ENCODE results near the gene POLR1B. TPM values are rescaled to one million over a fixed set of nuclear protein-coding genes. Genes with fewer than 3 reads are reported as not detected.

POLR1B gene
- total and polyA plus RNA-seq, 8 donors, result 18.4 to 25.3 (median 21.2) TPM

- Histone ChIP-seq H3K36me3 (peaks cover 0 to 16% of the 10 kb centered on the region in 2 donors), H3K9me3 (no peaks in the 10 kb centered on the region), H3K4me3 (peak overlapping the region; percentile 49 to 63), H3K27me3 (no peaks in the 10 kb centered on the region), H3K4me1 (peaks cover 4 to 38% of the 10 kb centered on the region in 2 donors), H3K27ac (peak overlapping the region; percentile 96 to 100)
- peak in 2 of 4 donors; percentile 16 to 74 for DNase-seq
- intact Hi-C loops (cut with DNase I), result no loop called here
- ATAC-seq, result peak; percentile 1
- TF ChIP-seq, protein P1, sequence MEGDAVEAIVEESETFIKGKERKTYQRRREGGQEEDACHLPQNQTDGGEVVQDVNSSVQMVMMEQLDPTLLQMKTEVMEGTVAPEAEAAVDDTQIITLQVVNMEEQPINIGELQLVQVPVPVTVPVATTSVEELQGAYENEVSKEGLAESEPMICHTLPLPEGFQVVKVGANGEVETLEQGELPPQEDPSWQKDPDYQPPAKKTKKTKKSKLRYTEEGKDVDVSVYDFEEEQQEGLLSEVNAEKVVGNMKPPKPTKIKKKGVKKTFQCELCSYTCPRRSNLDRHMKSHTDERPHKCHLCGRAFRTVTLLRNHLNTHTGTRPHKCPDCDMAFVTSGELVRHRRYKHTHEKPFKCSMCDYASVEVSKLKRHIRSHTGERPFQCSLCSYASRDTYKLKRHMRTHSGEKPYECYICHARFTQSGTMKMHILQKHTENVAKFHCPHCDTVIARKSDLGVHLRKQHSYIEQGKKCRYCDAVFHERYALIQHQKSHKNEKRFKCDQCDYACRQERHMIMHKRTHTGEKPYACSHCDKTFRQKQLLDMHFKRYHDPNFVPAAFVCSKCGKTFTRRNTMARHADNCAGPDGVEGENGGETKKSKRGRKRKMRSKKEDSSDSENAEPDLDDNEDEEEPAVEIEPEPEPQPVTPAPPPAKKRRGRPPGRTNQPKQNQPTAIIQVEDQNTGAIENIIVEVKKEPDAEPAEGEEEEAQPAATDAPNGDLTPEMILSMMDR (IDR thresholded peaks at IDR 0.05), result no peak
Measured at GRCh38 chr2:112583497-112584133, 41.4 kb downstream of the POLR1B start.

GRCh38 chr2:112584134-112584890, 42.0 kb downstream of the POLR1B start, which contains the start of gene CHCHD5:
CHCHD5 (plus strand) TSS chr2:112584609; CDS start chr2:112584648, 39 bp downstream.
- TF ChIP-seq, protein P1 (IDR thresholded peaks at IDR 0.05), result peak in 1 of 2 donors; percentile 18
- Histone ChIP-seq H3K4me1 (peaks cover 4 to 40% of the 10 kb centered on the region in 2 donors), H3K4me3 (peak within 1 kb of the TSS; percentile 49 to 63), H3K27ac (peak within 1 kb of the TSS; percentile 96 to 100), H3K27me3 (no peaks in the 10 kb centered on the region), H3K36me3 (peaks cover 0 to 22% of the 10 kb centered on the region in 2 donors), H3K9me3 (no peaks in the 10 kb centered on the region)
- peak; percentile 91 for ATAC-seq
- intact Hi-C loops (cut with DNase I), result no loop called here
- DNase-seq, result peak; percentile 90 to 96 (median 95)

DNA sequence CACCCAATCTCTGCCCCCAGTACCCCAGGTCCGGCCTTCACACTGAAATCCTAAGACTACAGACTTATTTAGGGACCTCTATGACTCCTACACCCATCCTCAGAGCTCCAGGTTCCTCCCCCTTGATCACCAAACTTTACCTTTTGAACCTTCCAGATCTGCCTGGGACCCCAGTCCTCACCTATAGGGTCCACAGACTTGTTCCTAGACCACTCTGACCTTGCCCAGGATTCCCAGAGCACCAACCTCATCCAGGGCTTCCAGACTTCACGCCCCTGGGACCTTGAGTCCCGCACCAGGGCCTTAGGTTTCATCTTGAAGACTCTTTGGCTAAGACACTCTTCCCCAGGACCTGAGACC, 42.6 kb downstream of the POLR1B start:
- intact Hi-C loops (cut with DNase I), result no loop called here
- peaks cover 0 to 27% of the 10 kb centered on the region in 2 donors for H3K36me3 ChIP-seq
- ATAC-seq (no peak), DNase-seq (no peak)
- H3K27me3 ChIP-seq, result no peaks in the 10 kb centered on the region
- TF ChIP-seq, protein P1 (IDR thresholded peaks at IDR 0.05), result no peak
- no peaks in the 10 kb centered on the region for H3K9me3 ChIP-seq
- H3K27ac ChIP-seq, result peak overlapping the region; percentile 96 to 100
- peak overlapping the region; percentile 49 to 63 for H3K4me3 ChIP-seq
- peaks cover 4 to 40% of the 10 kb centered on the region in 2 donors for H3K4me1 ChIP-seq

- peak overlapping the region in 1 of 2 donors; percentile 63 for H3K4me3 ChIP-seq
Measured at GRCh38 chr2:112585400-112585799, 43.1 kb downstream of the POLR1B start.

More at GRCh38 chr2:112585400-112585799, 43.1 kb downstream of the POLR1B start:
- no peak for DNase-seq
- Histone ChIP-seq H3K4me1 (peaks cover 4 to 40% of the 10 kb centered on the region in 2 donors), H3K27ac (peak overlapping the region; percentile 96 to 100), H3K36me3 (peaks cover 0 to 28% of the 10 kb centered on the region in 2 donors), H3K9me3 (no peaks in the 10 kb centered on the region), H3K27me3 (no peaks in the 10 kb centered on the region)
- ATAC-seq, result no peak
- intact Hi-C loops (cut with DNase I), result no loop called here
- TF ChIP-seq, protein P1 (IDR thresholded peaks at IDR 0.05), result no peak
